Mesendoderm (in vitro differentiated cells): ENCODE data around the gene GNB1L.

ENCODE experiments used
- DNase-seq: peaks from one replicate; pipeline ENCODE4 v3.0.0; 2013
- H2AK5ac ChIP-seq: 2 replicates; pipeline ENCODE4 v1.6.1; 2013; ENCODE audit warnings: low read length, inconsistent platforms
- H2BK120ac ChIP-seq: 2 replicates; pipeline ENCODE4 v1.6.1; 2013; ENCODE audit warnings: low read depth, mild to moderate bottlenecking, low read length, moderate library complexity, mixed read lengths
- H2BK15ac ChIP-seq: replicated peaks from 2 replicates; pipeline ENCODE4 v1.6.1; 2013; ENCODE audit warnings: low read depth, mild to moderate bottlenecking, moderate library complexity
- H2BK5ac ChIP-seq: 2 replicates; pipeline ENCODE4 v1.6.1; 2013; ENCODE audit warnings: low read length, inconsistent platforms
- H3K18ac ChIP-seq: 2 replicates; pipeline ENCODE4 v1.6.1; 2013; ENCODE audit warnings: mild to moderate bottlenecking, low read length, mixed read lengths
- H3K23ac ChIP-seq: one replicate; pipeline ENCODE4 v1.6.1; 2013; ENCODE audit warnings: low read length
- H3K27ac ChIP-seq: 2 replicates; pipeline ENCODE4 v1.5.1; 2013; ENCODE audit warnings: low read depth, mild to moderate bottlenecking, inconsistent platforms, low read length, moderate library complexity
- H3K27me3 ChIP-seq: 2 replicates; pipeline ENCODE4 v1.6.1; 2013; ENCODE audit warnings: low read length, control low read depth, mild to moderate bottlenecking, inconsistent platforms; ENCODE audit not compliant: insufficient read depth, poor library complexity
- H3K36me3 ChIP-seq: 2 replicates; pipeline ENCODE4 v1.6.1; 2013; ENCODE audit warnings: low read length, inconsistent platforms; ENCODE audit not compliant: control insufficient read depth, insufficient read depth
- H3K4ac ChIP-seq: one replicate; pipeline ENCODE4 v1.6.1; 2013; ENCODE audit warnings: low read depth, mild to moderate bottlenecking, low read length, moderate library complexity
- H3K4me1 ChIP-seq: 2 replicates; pipeline ENCODE4 v1.6.1; 2013; ENCODE audit warnings: low read depth, low read length, inconsistent platforms; ENCODE audit not compliant: control insufficient read depth
- H3K4me2 ChIP-seq: 2 replicates; pipeline ENCODE4 v1.6.1; 2013; ENCODE audit warnings: low read length
- H3K4me3 ChIP-seq: 2 replicates; pipeline ENCODE4 v1.5.1; 2013; ENCODE audit warnings: mild to moderate bottlenecking, low read length
- H3K56ac ChIP-seq: one replicate; pipeline ENCODE4 v1.6.1; 2013; ENCODE audit warnings: low read length
- H3K79me1 ChIP-seq: 2 replicates; pipeline ENCODE4 v1.6.1; 2013; ENCODE audit warnings: low read length, inconsistent platforms
- H3K79me2 ChIP-seq: 2 replicates; pipeline ENCODE4 v1.6.1; 2013; ENCODE audit warnings: mild to moderate bottlenecking, low read length; ENCODE audit not compliant: control insufficient read depth, insufficient read depth
- H3K9ac ChIP-seq: 2 replicates; pipeline ENCODE4 v1.6.1; 2013; ENCODE audit warnings: low read length, inconsistent platforms
- H4K5ac ChIP-seq: one replicate; pipeline ENCODE4 v1.6.1; 2013; ENCODE audit warnings: low read length
- H4K8ac ChIP-seq: one replicate; pipeline ENCODE4 v1.6.1; 2013; ENCODE audit warnings: low read depth, mild to moderate bottlenecking, control low read depth, low read length, moderate library complexity
- WGBS: extraction: QIAGEN DNeasy Blood & Tissue Kit; methylation state at CpG from one replicate; pipeline ENCODE4 v1.1.7; 2013; ENCODE audit warnings: low lambda C conversion rate, missing lambda C conversion rate; ENCODE audit not compliant: insufficient coverage; ENCODE audit errors: extremely low coverage; 5-methylcytosine and 5-hydroxymethylcytosine counted together

GNB1L gene

GRCh38 chr22:19878461-19879245 is 24.0 kb upstream of the GNB1L start:
- H3K4me1 ChIP-seq = peaks cover 12% of the 10 kb centered on the region

GRCh38 chr22:19877626-19878339 is 23.1 kb upstream of the GNB1L start:
- no peak overlapping the region for H2BK15ac ChIP-seq
- no CpG with 5 or more reads among the region's 20 CpGs for WGBS

More at GRCh38 chr22:19878461-19879245, 24.0 kb upstream of the GNB1L start:
- Histone ChIP-seq H3K4ac (peak overlapping the region; percentile 58), H3K9ac (no peak overlapping the region), H3K4me3 (no peak overlapping the region), H3K27me3 (no peaks in the 10 kb centered on the region), H3K79me1 (peaks cover 3% of the 10 kb centered on the region), H3K18ac (peak overlapping the region; percentile 29), H3K4me2 (no peak overlapping the region), H3K27ac (no peak overlapping the region), H4K8ac (no peak overlapping the region), H2BK15ac (no peak overlapping the region), H2BK5ac (no peak overlapping the region), H2AK5ac (no peak overlapping the region), H3K23ac (peak overlapping the region; percentile 51), H2BK120ac (no peak overlapping the region), H3K36me3 (no peaks in the 10 kb centered on the region), H3K56ac (peak overlapping the region; percentile 25), H3K79me2 (peaks cover 5% of the 10 kb centered on the region), H4K5ac (no peak overlapping the region)
- DNase-seq = no peak
- WGBS = no CpG with 5 or more reads among the region's 16 CpGs

DNA sequence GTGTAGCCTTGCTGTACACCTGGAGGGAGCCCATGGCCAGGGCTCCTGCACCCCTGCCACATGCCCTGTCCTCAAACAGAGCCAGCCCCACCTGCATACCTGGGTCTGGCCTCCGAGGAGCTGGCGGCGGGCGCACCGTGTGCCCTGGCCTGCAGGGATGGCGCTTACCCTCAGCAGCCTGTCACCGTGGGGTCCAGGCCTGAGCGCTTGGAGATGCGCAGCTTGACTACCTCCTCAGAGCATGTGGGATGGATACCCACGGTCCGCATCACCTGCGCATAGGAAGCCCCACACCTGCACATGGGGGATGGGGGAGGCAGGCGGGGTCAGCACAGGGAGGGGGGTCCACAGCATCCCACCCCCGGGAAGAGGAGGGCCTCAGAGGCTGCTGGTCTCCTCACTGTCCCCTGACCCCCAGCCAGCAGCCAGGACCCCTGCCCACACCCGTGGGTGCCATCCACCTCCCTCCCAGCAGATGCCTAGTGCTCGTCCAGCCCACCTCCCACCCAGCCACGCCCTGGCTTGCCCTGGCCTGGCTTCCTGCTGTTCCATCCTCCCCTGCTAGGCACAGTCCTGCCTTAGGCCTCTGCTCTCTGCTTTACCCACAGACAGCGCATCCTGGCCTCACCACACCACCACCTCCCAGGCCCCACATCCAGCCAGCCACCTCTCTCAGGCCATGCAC is 22.4 kb upstream of the GNB1L start:
- Histone ChIP-seq H3K23ac (no peak overlapping the region), H3K27ac (no peak overlapping the region), H3K18ac (no peak overlapping the region)

More at GRCh38 chr22:19877626-19878339, 23.1 kb upstream of the GNB1L start:
- Histone ChIP-seq H2BK120ac (no peak overlapping the region), H3K79me1 (peaks cover 3% of the 10 kb centered on the region), H3K27ac (no peak overlapping the region), H4K8ac (no peak overlapping the region), H3K4me2 (no peak overlapping the region), H2BK5ac (no peak overlapping the region), H3K27me3 (no peaks in the 10 kb centered on the region), H3K36me3 (no peaks in the 10 kb centered on the region), H4K5ac (no peak overlapping the region), H3K4me1 (peaks cover 12% of the 10 kb centered on the region), H3K9ac (no peak overlapping the region), H2AK5ac (no peak overlapping the region), H3K23ac (no peak overlapping the region), H3K79me2 (peaks cover 5% of the 10 kb centered on the region), H3K4ac (no peak overlapping the region), H3K4me3 (no peak overlapping the region), H3K56ac (peak overlapping the region; percentile 56), H3K18ac (no peak overlapping the region)
- no peak for DNase-seq

GRCh38 chr22:19876314-19876940 is 21.8 kb upstream of the GNB1L start:
- no peak overlapping the region for H2BK5ac ChIP-seq
- no peak overlapping the region for H3K27ac ChIP-seq
- H3K4me1 ChIP-seq = peaks cover 9% of the 10 kb centered on the region
- H3K79me1 ChIP-seq = peaks cover 3% of the 10 kb centered on the region
- peaks cover 5% of the 10 kb centered on the region for H3K79me2 ChIP-seq
- H3K4ac ChIP-seq = no peak overlapping the region
- no peak overlapping the region for H2BK120ac ChIP-seq
- peak overlapping the region; percentile 5 for H3K56ac ChIP-seq
- H3K9ac ChIP-seq = no peak overlapping the region
- H3K36me3 ChIP-seq = no peaks in the 10 kb centered on the region
- H3K18ac ChIP-seq = no peak overlapping the region
- H2AK5ac ChIP-seq = no peak overlapping the region
- H2BK15ac ChIP-seq = no peak overlapping the region
- no peaks in the 10 kb centered on the region for H3K27me3 ChIP-seq
- H3K23ac ChIP-seq = no peak overlapping the region
- no peak overlapping the region for H4K8ac ChIP-seq
- H3K4me2 ChIP-seq = no peak overlapping the region
- H4K5ac ChIP-seq = no peak overlapping the region
- DNase-seq = no peak
- WGBS = no CpG with 5 or more reads among the region's 21 CpGs
- no peak overlapping the region for H3K4me3 ChIP-seq

More for the DNA sequence above, 22.4 kb upstream of the GNB1L start:
- Histone ChIP-seq H3K4ac (no peak overlapping the region), H4K5ac (no peak overlapping the region), H2BK5ac (no peak overlapping the region), H3K4me1 (peaks cover 12% of the 10 kb centered on the region), H2BK120ac (no peak overlapping the region), H3K27me3 (no peaks in the 10 kb centered on the region), H3K56ac (peak overlapping the region; percentile 56), H3K4me2 (no peak overlapping the region), H3K4me3 (no peak overlapping the region), H2BK15ac (no peak overlapping the region), H3K79me1 (peaks cover 3% of the 10 kb centered on the region), H3K36me3 (no peaks in the 10 kb centered on the region), H4K8ac (no peak overlapping the region), H2AK5ac (no peak overlapping the region), H3K79me2 (peaks cover 5% of the 10 kb centered on the region), H3K9ac (no peak overlapping the region)
- no peak for DNase-seq
- no CpG with 5 or more reads among the region's 18 CpGs for WGBS

- H3K4ac ChIP-seq = no peak overlapping the region
- H2BK15ac ChIP-seq = no peak overlapping the region
- H3K36me3 ChIP-seq = no peaks in the 10 kb centered on the region
- H3K9ac ChIP-seq = no peak overlapping the region
- H2AK5ac ChIP-seq = no peak overlapping the region
- H3K27me3 ChIP-seq = no peaks in the 10 kb centered on the region
- no CpG with 5 or more reads among the region's 23 CpGs for WGBS
- no peak overlapping the region for H3K4me2 ChIP-seq
- H3K23ac ChIP-seq = no peak overlapping the region
- H3K4me1 ChIP-seq = peaks cover 7% of the 10 kb centered on the region
- no peak overlapping the region for H4K8ac ChIP-seq
- peaks cover 3% of the 10 kb centered on the region for H3K79me1 ChIP-seq
- no peak overlapping the region for H4K5ac ChIP-seq
- H3K56ac ChIP-seq = no peak overlapping the region
- no peak overlapping the region for H2BK120ac ChIP-seq
- H3K4me3 ChIP-seq = no peak overlapping the region
- H2BK5ac ChIP-seq = no peak overlapping the region
- peaks cover 5% of the 10 kb centered on the region for H3K79me2 ChIP-seq
- no peak overlapping the region for H3K27ac ChIP-seq
- H3K18ac ChIP-seq = no peak overlapping the region
- DNase-seq = no peak
Measured at GRCh38 chr22:19875531-19876313, 21.0 kb upstream of the GNB1L start.
